Stimulated activated naive CD8-positive, alpha-beta T cell treated with anti-CD3 and anti-CD28 coated beads, Interleukin-15, Interleukin-2, amounts not matched to agents 100 ng/mL and 50 ng/mL, for 24 hours (primary cell): ENCODE data around the gene ASB4.

ENCODE experiments used
- H3K27ac Mint-ChIP-seq: one replicate; pipeline ENCODE4 v1.8.0; 2021; ENCODE audit warnings: mild to moderate bottlenecking, mixed read lengths
- H3K27me3 Mint-ChIP-seq: one replicate; pipeline ENCODE4 v1.8.0; 2021; ENCODE audit warnings: mixed read lengths
- H3K36me3 Mint-ChIP-seq: one replicate; pipeline ENCODE4 v1.8.0; 2021; ENCODE audit warnings: low read depth, mixed read lengths
- H3K4me1 Mint-ChIP-seq: one replicate; pipeline ENCODE4 v1.8.0; 2021; ENCODE audit warnings: low read depth, mixed read lengths
- H3K4me3 Mint-ChIP-seq: one replicate; pipeline ENCODE4 v1.8.0; 2021; ENCODE audit warnings: mild to moderate bottlenecking, mixed read lengths
- H3K9me3 Mint-ChIP-seq: one replicate; pipeline ENCODE4 v1.8.0; 2021; ENCODE audit warnings: mixed read lengths

The ASB4 gene

GRCh38 chr7:95584769-95585425 lies 99.2 kb downstream of the ASB4 start:
- Mint-ChIP-seq H3K4me1 (no peaks in the 10 kb centered on the region), H3K27me3 (no peaks in the 10 kb centered on the region), H3K4me3 (no peak overlapping the region), H3K27ac (no peak overlapping the region), H3K9me3 (no peaks in the 10 kb centered on the region), H3K36me3 (no peaks in the 10 kb centered on the region)

GRCh38 chr7:95585426-95585789 lies 99.7 kb downstream of the ASB4 start:
- Mint-ChIP-seq H3K9me3 (no peaks in the 10 kb centered on the region), H3K36me3 (no peaks in the 10 kb centered on the region), H3K27ac (no peak overlapping the region), H3K27me3 (no peaks in the 10 kb centered on the region), H3K4me3 (no peak overlapping the region), H3K4me1 (no peaks in the 10 kb centered on the region)

GRCh38 chr7:95586951-95587301 lies 101.2 kb downstream of the ASB4 start:
- Mint-ChIP-seq H3K4me1 (no peaks in the 10 kb centered on the region), H3K4me3 (no peak overlapping the region), H3K9me3 (no peaks in the 10 kb centered on the region), H3K36me3 (no peaks in the 10 kb centered on the region), H3K27ac (no peak overlapping the region), H3K27me3 (no peaks in the 10 kb centered on the region)

- H3K36me3 Mint-ChIP-seq = no peaks in the 10 kb centered on the region
- no peak overlapping the region for H3K27ac Mint-ChIP-seq
- H3K4me1 Mint-ChIP-seq = no peaks in the 10 kb centered on the region
- H3K4me3 Mint-ChIP-seq = no peak overlapping the region
- H3K27me3 Mint-ChIP-seq = no peaks in the 10 kb centered on the region
- no peaks in the 10 kb centered on the region for H3K9me3 Mint-ChIP-seq
These were observed 103.3 kb downstream of the ASB4 start for GRCh38 chr7:95589031-95589430.

- H3K36me3 Mint-ChIP-seq = no peaks in the 10 kb centered on the region
- H3K27me3 Mint-ChIP-seq = no peaks in the 10 kb centered on the region
- H3K4me3 Mint-ChIP-seq = no peak overlapping the region
- H3K9me3 Mint-ChIP-seq = no peaks in the 10 kb centered on the region
- no peaks in the 10 kb centered on the region for H3K4me1 Mint-ChIP-seq
- H3K27ac Mint-ChIP-seq = no peak overlapping the region
These were observed 104.0 kb downstream of the ASB4 start for GRCh38 chr7:95589766-95590165.
